DMS153 treated with DMSO at 0.1 percent for 48 hours (cell line): ENCODE results near the gene KIF9.
"Not testable (repeated sequence)": the region's sequence is repeated elsewhere in the genome, so short reads cannot be mapped to it uniquely, and the experiment has no call there.

ENCODE experiments used
- DNase-seq: peaks from one replicate; lab custom pipeline; 2025; ENCODE audit not compliant: unreplicated experiment; lab: John Stamatoyannopoulos, UW

Gene KIF9

GRCh38 chr3:47251689-47252088 lies 30.9 kb downstream of the KIF9 start:
- DNase-seq = no peak

- DNase-seq = not testable (repeated sequence)
Measured at GRCh38 chr3:47251085-47251484, 31.5 kb downstream of the KIF9 start.

DNA sequence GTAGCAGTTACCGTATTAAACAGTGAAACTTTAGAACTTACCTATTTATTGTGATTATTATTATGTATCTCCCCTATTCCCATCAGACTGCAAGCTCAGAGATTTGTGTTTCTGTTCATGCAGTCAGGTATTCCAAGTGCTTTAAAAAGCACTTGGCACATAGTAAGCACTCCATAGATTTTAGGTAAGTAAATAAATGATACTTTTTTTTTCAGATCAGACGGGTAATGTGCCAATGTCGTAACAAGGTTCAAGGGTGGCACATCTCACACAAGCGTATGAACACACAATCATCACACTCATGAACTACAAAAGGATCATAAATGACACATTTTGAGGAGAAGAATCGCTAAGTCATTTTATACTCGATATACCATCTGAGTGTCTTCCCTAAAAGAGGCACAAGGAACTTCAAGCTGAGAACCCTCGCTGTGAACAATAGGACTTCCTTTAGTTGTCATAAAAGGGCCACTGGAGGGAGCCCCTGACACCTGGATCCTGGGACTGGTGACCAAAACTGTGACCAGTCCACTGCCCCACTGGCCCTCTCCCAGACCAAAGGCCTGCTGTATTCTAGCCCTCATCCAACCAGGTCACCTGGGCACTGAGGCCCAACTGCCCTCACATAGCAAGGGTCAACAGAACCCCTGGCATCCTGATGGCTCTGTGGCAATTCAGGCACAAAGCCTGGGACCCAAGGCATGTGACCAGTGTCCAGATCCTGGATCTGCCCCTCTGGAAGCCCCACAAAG lies 32.1 kb downstream of the KIF9 start:
- no peak for DNase-seq

- no peak for DNase-seq
Measured at GRCh38 chr3:47247131-47248064, 35.2 kb downstream of the KIF9 start.

GRCh38 chr3:47245271-47245670 lies 37.3 kb downstream of the KIF9 start:
- no peak for DNase-seq

- no peak for DNase-seq
Measured at GRCh38 chr3:47244531-47245100, 38.0 kb downstream of the KIF9 start.

GRCh38 chr3:47243419-47244147 lies 39.0 kb downstream of the KIF9 start:
- DNase-seq = no peak

GRCh38 chr3:47239929-47240328 lies 42.7 kb downstream of the KIF9 start:
- no peak for DNase-seq

GRCh38 chr3:47238017-47238416 lies 44.6 kb downstream of the KIF9 start:
- DNase-seq = no peak

DNA sequence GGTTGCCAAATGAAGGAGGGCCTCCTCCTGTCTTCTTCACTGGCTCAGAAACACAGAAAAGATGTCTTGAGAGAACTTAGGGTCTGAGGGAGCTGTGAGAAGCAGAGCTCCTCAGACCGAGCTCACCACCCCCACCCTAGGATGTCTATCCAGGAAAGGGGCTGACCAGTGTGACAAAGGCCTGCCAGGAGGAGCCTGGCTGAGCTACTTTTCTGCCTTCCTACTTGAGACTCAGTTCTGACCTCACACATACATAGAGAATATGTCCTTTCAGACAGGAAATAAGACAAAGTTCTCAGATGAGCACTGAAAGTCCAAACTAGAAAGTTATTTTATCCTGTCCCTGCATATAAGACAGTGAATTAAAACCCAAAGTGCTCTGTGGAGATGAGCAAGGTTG lies 54.5 kb downstream of the KIF9 start:
- DNase-seq = no peak

- no peak for DNase-seq
Measured at GRCh38 chr3:47227678-47228077, 54.9 kb downstream of the KIF9 start.

GRCh38 chr3:47225310-47225906 lies 57.2 kb downstream of the KIF9 start:
- no peak for DNase-seq

DNA sequence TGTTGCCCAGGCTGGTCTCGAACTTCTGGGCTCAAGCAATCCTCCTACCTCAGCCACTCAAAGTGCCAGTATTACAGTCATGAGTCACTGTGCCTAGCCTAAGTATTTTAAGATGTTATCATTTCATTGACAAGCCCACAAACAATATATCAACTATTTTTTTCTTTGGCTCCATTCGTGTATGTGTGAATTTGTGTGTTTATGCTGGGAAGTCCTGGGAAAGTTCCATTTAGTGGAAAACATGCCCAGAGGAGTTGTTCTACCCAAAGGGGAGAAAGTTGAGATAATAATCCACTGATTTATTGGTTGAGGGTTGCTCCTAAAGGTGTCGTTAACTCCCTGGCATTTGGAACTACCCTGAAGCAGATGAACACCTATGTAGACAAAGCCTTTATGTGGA lies 58.8 kb downstream of the KIF9 start:
- no peak for DNase-seq

GRCh38 chr3:47221798-47222197 lies 60.8 kb downstream of the KIF9 start:
- no peak for DNase-seq

- no peak for DNase-seq
Measured at GRCh38 chr3:47210863-47211405, 71.7 kb downstream of the KIF9 start.

GRCh38 chr3:47206022-47206421 lies 76.6 kb downstream of the KIF9 start:
- DNase-seq = not testable (repeated sequence)

DNA sequence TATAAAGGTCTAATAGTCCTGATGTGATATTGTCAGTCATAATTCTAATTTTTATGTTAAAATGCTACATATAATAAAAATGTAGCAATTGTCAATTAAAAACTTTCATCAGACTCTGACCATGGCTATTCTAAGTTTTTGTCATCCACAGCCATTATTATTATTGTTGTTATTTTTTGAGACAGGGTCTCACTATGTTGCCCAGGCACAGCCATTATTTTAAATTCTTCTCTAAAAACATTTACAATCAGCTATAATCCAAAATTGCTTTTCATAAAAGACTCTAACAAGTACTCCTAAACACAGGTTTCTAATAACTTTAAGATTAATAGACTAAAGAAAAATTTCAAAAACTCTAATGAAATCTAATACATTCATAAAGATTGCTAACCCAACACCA lies 77.7 kb downstream of the KIF9 start:
- no peak for DNase-seq

- DNase-seq = no peak
Measured at GRCh38 chr3:47202542-47202941, 80.1 kb downstream of the KIF9 start.

GRCh38 chr3:47197287-47197686 lies 85.3 kb downstream of the KIF9 start:
- DNase-seq = no peak

GRCh38 chr3:47194994-47195393 lies 87.6 kb downstream of the KIF9 start:
- no peak for DNase-seq
